CD14-positive monocyte (primary cell): Measurements from ENCODE around the gene ZNF558. TPM values are rescaled to one million over a fixed set of nuclear protein-coding genes. Genes with fewer than 3 reads are reported as not detected.
"Not testable (repeated sequence)": the region's sequence is repeated elsewhere in the genome, so short reads cannot be mapped to it uniquely, and the experiment has no call there.

Experiments
- DNase-seq, 3 donors: peaks; one replicate each; pipeline ENCODE4 v3.0.0-alpha.2; 2011 to 2022
- H2AFZ ChIP-seq: 2 replicates; pipeline ENCODE4 v1.6.0; 2012; ENCODE audit warnings: mild to moderate bottlenecking, low read depth, low read length, inconsistent platforms; ENCODE audit not compliant: insufficient read depth, poor library complexity, severe bottlenecking
- H3K27ac ChIP-seq, 2 donors: 1 replicate in 1 of 2; 2 replicates in 1 of 2; pipeline ENCODE4 v1.5.1; 2012 to 2013; ENCODE audit warnings: low read length in 2 of 2, control low read depth in 1 of 2, inconsistent platforms in 1 of 2, low read depth in 1 of 2, mild to moderate bottlenecking in 1 of 2
- H3K27me3 ChIP-seq, 2 donors: one replicate each; pipeline versions ENCODE4 v1.6.0 to v1.6.1; 2011 to 2013; ENCODE audit warnings: low read length in 2 of 2; ENCODE audit not compliant: control insufficient read depth in 2 of 2, insufficient read depth in 2 of 2
- H3K36me3 ChIP-seq, 2 donors: replicated peaks in 1 of 2; 1 replicate in 1 of 2; 2 replicates in 1 of 2; pipeline versions ENCODE4 v1.5.1 to v1.6.1; 2012 to 2013; ENCODE audit warnings: low read length in 2 of 2, control low read depth in 1 of 2, inconsistent platforms in 1 of 2, mild to moderate bottlenecking in 1 of 2; ENCODE audit not compliant: insufficient read depth in 2 of 2, control insufficient read depth in 1 of 2
- H3K4me1 ChIP-seq, 2 donors: 1 replicate in 1 of 2; 2 replicates in 1 of 2; pipeline versions ENCODE4 v1.5.1 to v1.6.1; 2012 to 2013; ENCODE audit warnings: low read length in 2 of 2, control low read depth in 1 of 2, inconsistent platforms in 1 of 2, mild to moderate bottlenecking in 1 of 2, moderate library complexity in 1 of 2; ENCODE audit not compliant: insufficient read depth in 2 of 2, control insufficient read depth in 1 of 2
- H3K4me2 ChIP-seq: replicated peaks from 2 replicates; pipeline ENCODE3; 2012; ENCODE audit warnings: low read length, moderate library complexity, mild to moderate bottlenecking; ENCODE audit not compliant: poor library complexity, severe bottlenecking; ENCODE audit errors: extremely low read depth
- H3K4me3 ChIP-seq, 3 experiments: fragments of 200-600 bp in 1 of 3; sonication (generic) in 1 of 3; replicated peaks in 1 of 3; 1 replicate in 2 of 3; 2 replicates in 1 of 3; pipeline ENCODE4 v1.5.1; 2011 to 2013; ENCODE audit warnings: low read length in 3 of 3, mild to moderate bottlenecking in 3 of 3, control low read depth in 2 of 3, low read depth in 2 of 3, inconsistent platforms in 1 of 3, moderate library complexity in 1 of 3
- H3K79me2 ChIP-seq: 2 replicates; pipeline ENCODE4 v1.6.0; 2012; ENCODE audit warnings: mild to moderate bottlenecking, control low read depth, inconsistent platforms, low read length, moderate library complexity; ENCODE audit not compliant: insufficient read depth
- H3K9ac ChIP-seq: 2 replicates; pipeline ENCODE4 v1.6.0; 2017; ENCODE audit warnings: low read length, mild to moderate bottlenecking; ENCODE audit not compliant: insufficient read depth, poor library complexity, severe bottlenecking
- H3K9me3 ChIP-seq, 2 donors: replicated peaks in 1 of 2; 1 replicate in 1 of 2; 2 replicates in 1 of 2; pipeline versions ENCODE4 v1.5.1 to v1.6.1; 2012 to 2013; ENCODE audit warnings: low read length in 2 of 2, control low read depth in 1 of 2; ENCODE audit not compliant: control insufficient read depth in 1 of 2, insufficient read depth in 1 of 2
- H4K20me1 ChIP-seq: 2 replicates; pipeline ENCODE4 v1.6.0; 2012; ENCODE audit warnings: mild to moderate bottlenecking, low read length, control low read depth, moderate library complexity; ENCODE audit not compliant: insufficient read depth
- H3K27ac Mint-ChIP-seq, 7 donors: one replicate each; pipeline ENCODE4 v1.8.0; 2020; ENCODE audit warnings: mild to moderate bottlenecking in 7 of 7, mixed read lengths in 7 of 7, moderate library complexity in 6 of 7, inconsistent platforms in 2 of 7
- H3K27me3 Mint-ChIP-seq, 3 donors: one replicate each; pipeline ENCODE4 v1.8.0; 2021 to 2022; ENCODE audit warnings: low read depth in 3 of 3, mild to moderate bottlenecking in 3 of 3, mixed read lengths in 3 of 3, moderate library complexity in 3 of 3, inconsistent platforms in 1 of 3
- H3K36me3 Mint-ChIP-seq, 2 donors: one replicate each; pipeline ENCODE4 v1.8.0; 2020; ENCODE audit warnings: mixed read lengths in 2 of 2, inconsistent platforms in 1 of 2, mild to moderate bottlenecking in 1 of 2
- H3K4me1 Mint-ChIP-seq: one replicate; pipeline ENCODE4 v1.8.0; 2020; ENCODE audit warnings: mild to moderate bottlenecking, mixed read lengths
- H3K4me3 Mint-ChIP-seq, 2 donors: one replicate each; pipeline ENCODE4 v1.8.0; 2020; ENCODE audit warnings: mild to moderate bottlenecking in 2 of 2, mixed read lengths in 2 of 2, moderate library complexity in 1 of 2
- H3K9me3 Mint-ChIP-seq, 7 donors: one replicate each; pipeline ENCODE4 v1.8.0; 2020 to 2022; ENCODE audit warnings: mixed read lengths in 7 of 7, mild to moderate bottlenecking in 6 of 7, moderate library complexity in 6 of 7, inconsistent platforms in 2 of 7
- WGBS: methylation state at CpG from one replicate; pipeline ENCODE4 v1.1.5; 2013; ENCODE audit warnings: missing lambda C conversion rate; ENCODE audit not compliant: insufficient coverage; 5-methylcytosine and 5-hydroxymethylcytosine counted together
- intact Hi-C, 2 donors: fragments of 100-400 bp; cut with micrococcal nuclease; formaldehyde crosslinking; loops; one replicate each; pipeline versions ENCODE4 v1.15.0 to v1.15.1; 2023
- polyA plus RNA-seq, 3 donors: library from polyadenylated mRNA; depleted of rRNA in 1 of 3; unstranded in 2 of 3; stranded (reverse) in 1 of 3; fragments of 300-500 nt in 2 of 3; fragments of >200 nt in 1 of 3; fragmentation: Illumina TruSeq in 2 of 3; gene quantifications; 1 replicate in 2 of 3; 2 replicates in 1 of 3; pipeline ENCODE4 v1.2.3, GENCODE V29; 2012 to 2021
- TF ChIP-seq, protein P1 (sequence below): fragments of 200-600 bp; IDR thresholded peaks from one replicate; pipeline ENCODE4 v1.8.0; 2022; ENCODE audit warnings: antibody characterized with exemption, mild to moderate bottlenecking

The ZNF558 gene
- polyA plus RNA-seq, 3 donors = 3.7 to 22.1 (median 5.6) TPM

DNA sequence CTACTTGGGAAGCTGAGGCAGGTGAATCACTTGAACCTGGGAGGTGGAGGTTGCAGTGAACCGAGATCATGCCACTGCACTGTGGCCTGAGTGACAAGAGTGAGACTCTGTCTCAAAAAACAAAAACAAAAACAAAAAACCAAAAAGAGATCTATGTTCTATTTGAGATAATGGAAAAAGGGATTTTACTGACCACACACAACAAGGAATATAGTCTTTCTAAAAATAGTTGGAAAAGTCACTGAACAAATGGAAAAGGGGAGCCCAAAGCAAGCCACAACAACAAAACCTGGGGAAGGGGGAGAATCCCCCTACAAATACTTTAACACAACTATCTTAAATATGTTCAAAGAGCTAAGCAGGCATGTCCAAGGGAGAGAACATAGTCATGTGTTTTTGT is 37.3 kb downstream of the ZNF558 start:
- Histone ChIP-seq H3K27ac (no peak overlapping the region), H4K20me1 (no peaks in the 10 kb centered on the region), H3K4me2 (no peak overlapping the region), H3K27me3 (no peaks in the 10 kb centered on the region), H3K9ac (no peak overlapping the region), H3K4me1 (no peaks in the 10 kb centered on the region), H3K36me3 (no peaks in the 10 kb centered on the region), H3K79me2 (no peaks in the 10 kb centered on the region), H2AFZ (no peak overlapping the region), H3K9me3 (peaks cover 23 to 37% of the 10 kb centered on the region in 2 donors), H3K4me3 (no peak overlapping the region)
- H3K27ac Mint-ChIP-seq = no peak overlapping the region
- intact Hi-C loops = no loop called here
- peaks cover 13 to 50% (median 41%) of the 10 kb centered on the region in 7 donors for H3K9me3 Mint-ChIP-seq
- TF ChIP-seq, protein P1, sequence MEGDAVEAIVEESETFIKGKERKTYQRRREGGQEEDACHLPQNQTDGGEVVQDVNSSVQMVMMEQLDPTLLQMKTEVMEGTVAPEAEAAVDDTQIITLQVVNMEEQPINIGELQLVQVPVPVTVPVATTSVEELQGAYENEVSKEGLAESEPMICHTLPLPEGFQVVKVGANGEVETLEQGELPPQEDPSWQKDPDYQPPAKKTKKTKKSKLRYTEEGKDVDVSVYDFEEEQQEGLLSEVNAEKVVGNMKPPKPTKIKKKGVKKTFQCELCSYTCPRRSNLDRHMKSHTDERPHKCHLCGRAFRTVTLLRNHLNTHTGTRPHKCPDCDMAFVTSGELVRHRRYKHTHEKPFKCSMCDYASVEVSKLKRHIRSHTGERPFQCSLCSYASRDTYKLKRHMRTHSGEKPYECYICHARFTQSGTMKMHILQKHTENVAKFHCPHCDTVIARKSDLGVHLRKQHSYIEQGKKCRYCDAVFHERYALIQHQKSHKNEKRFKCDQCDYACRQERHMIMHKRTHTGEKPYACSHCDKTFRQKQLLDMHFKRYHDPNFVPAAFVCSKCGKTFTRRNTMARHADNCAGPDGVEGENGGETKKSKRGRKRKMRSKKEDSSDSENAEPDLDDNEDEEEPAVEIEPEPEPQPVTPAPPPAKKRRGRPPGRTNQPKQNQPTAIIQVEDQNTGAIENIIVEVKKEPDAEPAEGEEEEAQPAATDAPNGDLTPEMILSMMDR = no peak
- no peaks in the 10 kb centered on the region for H3K4me1 Mint-ChIP-seq
- no peak for DNase-seq
- no CpG with 5 or more reads among the region's 1 CpG for WGBS
- no peak overlapping the region for H3K4me3 Mint-ChIP-seq
- no peaks in the 10 kb centered on the region for H3K36me3 Mint-ChIP-seq
- peaks cover 1 to 2% (median 1%) of the 10 kb centered on the region in 3 donors for H3K27me3 Mint-ChIP-seq

DNA sequence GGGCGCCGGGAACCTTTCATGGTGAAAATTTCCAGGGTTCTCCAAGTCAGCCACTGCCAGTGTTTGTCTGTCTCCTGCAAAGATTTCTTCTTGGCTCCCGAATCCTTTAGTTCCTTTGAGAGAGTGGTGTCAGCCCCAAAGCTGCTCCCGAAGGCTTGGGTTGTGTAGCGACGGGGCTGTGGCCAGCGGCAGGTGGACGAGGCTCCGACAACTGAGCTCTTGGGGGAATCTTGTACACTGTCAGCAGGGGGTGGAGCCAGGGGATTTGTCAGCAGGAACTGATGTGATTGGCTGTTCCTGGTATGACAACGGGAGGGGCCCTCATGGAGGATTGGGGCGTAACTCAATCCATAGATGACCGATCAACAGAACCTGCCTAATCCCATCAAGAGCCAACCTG is 58.5 kb downstream of the ZNF558 start:
- DNase-seq, H3K27me3 Mint-ChIP-seq, H3K36me3 ChIP-seq, H3K4me2 ChIP-seq, H3K4me3 Mint-ChIP-seq, H3K27me3 ChIP-seq, H3K27ac Mint-ChIP-seq, H3K9ac ChIP-seq, H3K27ac ChIP-seq, H4K20me1 ChIP-seq, H3K9me3 Mint-ChIP-seq, H3K4me3 ChIP-seq, H3K79me2 ChIP-seq, H3K4me1 ChIP-seq, intact Hi-C loops, H2AFZ ChIP-seq, H3K9me3 ChIP-seq, H3K4me1 Mint-ChIP-seq, H3K36me3 Mint-ChIP-seq: not testable (repeated sequence)
- no CpG with 5 or more reads among the region's 12 CpGs for WGBS

DNA sequence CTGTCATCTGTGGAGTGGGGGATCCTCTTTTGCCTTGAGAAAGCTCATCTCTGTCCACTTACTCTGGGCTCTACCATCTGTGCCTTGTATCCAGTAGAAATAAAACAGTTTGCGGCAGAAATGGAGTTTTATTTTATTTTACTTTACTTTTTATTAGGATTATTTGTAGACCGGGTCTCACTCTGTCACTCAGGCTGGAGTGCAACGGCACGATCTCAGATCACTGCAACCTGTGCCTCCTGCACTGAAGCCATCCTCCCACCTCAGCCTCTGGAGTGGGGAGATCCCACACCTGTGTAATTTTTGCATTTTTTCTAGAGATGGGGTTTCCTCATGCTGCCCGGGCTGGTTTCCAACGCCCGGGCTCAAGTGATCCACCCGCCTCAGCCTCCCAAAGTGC is 62.8 kb downstream of the ZNF558 start:
- H3K36me3 Mint-ChIP-seq = not testable (repeated sequence)

DNA sequence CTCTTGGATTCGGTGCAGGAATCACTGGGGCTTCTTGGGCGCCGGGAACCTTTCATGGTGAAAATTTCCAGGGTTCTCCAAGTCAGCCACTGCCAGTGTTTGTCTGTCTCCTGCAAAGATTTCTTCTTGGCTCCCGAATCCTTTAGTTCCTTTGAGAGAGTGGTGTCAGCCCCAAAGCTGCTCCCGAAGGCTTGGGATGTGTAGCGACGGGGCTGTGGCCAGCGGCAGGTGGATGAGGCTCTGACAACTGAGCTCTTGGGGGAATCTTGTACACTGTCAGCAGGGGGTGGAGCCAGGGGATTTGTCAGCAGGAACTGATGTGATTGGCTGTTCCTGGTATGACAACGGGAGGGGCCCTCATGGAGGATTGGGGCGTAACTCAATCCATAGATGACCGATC is 64.8 kb downstream of the ZNF558 start:
- 86% methylated on average over 4 of the region's 11 CpGs for WGBS
- not testable (repeated sequence) for DNase-seq, H3K27ac ChIP-seq

More for the DNA sequence above, 62.8 kb downstream of the ZNF558 start:
- H3K4me3 Mint-ChIP-seq, H3K9ac ChIP-seq, H3K4me2 ChIP-seq, H3K27me3 Mint-ChIP-seq, H3K79me2 ChIP-seq, H3K9me3 ChIP-seq, H3K27me3 ChIP-seq, H3K4me1 Mint-ChIP-seq, H2AFZ ChIP-seq, H3K27ac Mint-ChIP-seq, H3K27ac ChIP-seq, DNase-seq, H3K4me1 ChIP-seq, intact Hi-C loops, H3K9me3 Mint-ChIP-seq, H4K20me1 ChIP-seq, H3K4me3 ChIP-seq, H3K36me3 ChIP-seq: not testable (repeated sequence)
- WGBS = no CpG with 5 or more reads among the region's 8 CpGs

More for the DNA sequence above, 64.8 kb downstream of the ZNF558 start:
- H3K27me3 Mint-ChIP-seq, H3K36me3 Mint-ChIP-seq, H3K4me1 ChIP-seq, H3K9me3 Mint-ChIP-seq, H3K9ac ChIP-seq, H3K4me3 ChIP-seq, H3K4me1 Mint-ChIP-seq, H3K27me3 ChIP-seq, H3K4me2 ChIP-seq, H3K79me2 ChIP-seq, H3K4me3 Mint-ChIP-seq, H2AFZ ChIP-seq, H3K27ac Mint-ChIP-seq, H4K20me1 ChIP-seq, H3K9me3 ChIP-seq, intact Hi-C loops, H3K36me3 ChIP-seq: not testable (repeated sequence)
